SIG-M5 treated with dmso at 0.1 percent for 504 hours (cell line): ENCODE measurements around the gene NUTM2B.
"Not testable (repeated sequence)": the region's sequence is repeated elsewhere in the genome, so short reads cannot be mapped to it uniquely, and the experiment has no call there.

Experiments used
- DNase-seq: peaks from one replicate; lab custom pipeline; 2025; ENCODE audit not compliant: unreplicated experiment; lab: John Stamatoyannopoulos, UW

Gene NUTM2B

GRCh38 chr10:79744844-79745243, 41.8 kb downstream of the NUTM2B start:
- DNase-seq: not testable (repeated sequence)

DNA sequence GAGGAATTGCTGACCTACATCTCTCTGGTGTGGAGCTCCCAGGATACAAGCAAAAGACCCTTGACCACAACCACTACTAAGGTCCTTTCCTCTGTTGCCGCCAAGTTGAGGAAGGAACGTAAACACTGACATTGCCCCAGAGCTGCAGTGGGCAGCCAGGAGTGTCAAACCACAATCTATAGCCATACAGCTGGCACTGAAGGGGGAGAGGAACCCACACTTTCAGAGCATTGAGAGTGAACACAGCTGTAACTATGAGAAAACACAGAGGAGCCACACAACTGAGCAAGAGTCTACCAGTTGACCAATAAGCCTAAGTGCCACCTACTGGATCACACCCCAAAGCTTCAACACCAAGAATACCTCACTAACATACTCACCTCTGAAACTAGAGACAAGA, 45.5 kb downstream of the NUTM2B start:
- DNase-seq: not testable (repeated sequence)

DNA sequence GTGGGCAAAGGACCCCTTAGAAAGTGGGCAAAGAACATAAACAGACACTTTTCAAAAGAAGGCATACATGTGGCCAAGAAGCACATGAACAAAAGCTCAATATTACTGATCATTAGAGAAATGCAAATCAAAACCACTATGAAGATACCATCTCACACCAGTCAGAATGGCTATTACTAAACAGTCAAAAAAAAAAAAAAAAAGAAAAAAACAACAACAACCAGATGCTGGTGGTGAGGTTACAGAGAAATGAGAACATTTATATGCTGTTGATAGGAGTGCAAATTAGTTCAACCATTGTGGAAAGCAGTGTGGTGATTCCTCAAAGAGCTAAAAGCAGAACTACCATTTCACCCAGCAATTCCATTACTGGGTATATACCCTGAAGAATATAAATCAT, 50.6 kb downstream of the NUTM2B start:
- DNase-seq: not testable (repeated sequence)

DNA sequence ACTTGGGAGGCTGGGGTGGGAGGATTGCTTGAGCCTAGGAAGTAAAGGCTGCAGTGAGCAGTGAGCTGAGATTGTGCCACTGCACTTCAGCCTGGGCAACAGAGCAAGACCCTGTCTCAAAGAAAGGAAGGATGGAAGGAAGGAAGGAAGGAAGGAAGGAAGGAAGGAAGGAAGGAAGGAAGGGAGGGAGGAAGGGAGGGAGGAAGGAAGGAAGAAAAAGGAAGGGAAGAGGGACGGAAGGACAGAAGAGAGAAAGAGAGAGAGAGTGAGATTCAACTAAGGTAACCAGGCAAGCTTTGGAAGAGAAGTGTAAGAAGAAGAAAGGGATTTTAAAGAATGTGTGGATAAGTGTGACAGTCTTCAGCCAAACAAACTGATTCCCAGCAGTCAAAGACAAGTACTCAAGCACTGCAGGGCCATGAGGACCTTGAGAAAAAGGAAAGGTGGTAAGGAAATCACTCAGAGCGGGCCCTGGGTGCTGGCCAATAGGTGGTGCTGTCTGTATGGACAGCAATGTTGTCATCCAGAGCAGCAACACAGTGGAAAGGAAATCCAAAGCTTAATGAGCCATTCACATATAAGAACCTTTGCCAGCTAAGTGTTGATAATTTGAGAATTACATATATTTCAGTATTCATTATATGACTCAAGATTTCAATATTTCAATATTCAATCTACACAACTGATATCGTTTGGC, 55.4 kb downstream of the NUTM2B start:
- peak; percentile 2 for DNase-seq
